Choroid plexus epithelial cell (primary cell): ENCODE results near the gene ZC2HC1B.
"Not testable (repeated sequence)": the region's sequence is repeated elsewhere in the genome, so short reads cannot be mapped to it uniquely, and the experiment has no call there.

Experiments
- DNase-seq: peaks from one replicate; pipeline ENCODE4 v3.0.0-alpha.2; 2010; ENCODE audit warnings: low read depth
- H3K4me3 ChIP-seq: 2 replicates; pipeline ENCODE4 v1.5.1; 2011; ENCODE audit warnings: low read depth, mild to moderate bottlenecking, control low read depth, low read length, moderate library complexity
- TF ChIP-seq, protein P1 (sequence below): conservative IDR thresholded peaks from 2 replicates; pipeline ENCODE4 v1.5.1; 2011; ENCODE audit warnings: low read depth, mild to moderate bottlenecking, control low read depth, inconsistent platforms, low read length, moderate library complexity

Gene ZC2HC1B

DNA sequence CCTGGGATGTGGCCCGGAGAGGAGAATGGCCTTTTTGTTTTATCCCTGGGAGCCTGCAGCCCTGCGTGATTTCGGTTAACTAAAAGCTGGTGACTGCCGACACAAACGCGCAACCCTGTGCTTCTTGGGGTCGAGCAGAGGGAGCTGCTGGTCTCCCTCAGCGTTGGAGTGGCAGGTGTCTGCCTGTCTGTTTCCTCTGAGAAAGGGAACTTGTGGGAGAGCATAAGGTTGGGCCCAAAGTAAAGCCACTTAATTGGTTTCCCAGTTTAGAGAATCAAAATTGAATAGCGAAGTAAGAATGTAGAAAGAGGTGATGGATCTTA, 20.6 kb upstream of the ZC2HC1B start:
- peak overlapping the region; percentile 86 for H3K4me3 ChIP-seq
- no peak for DNase-seq
- TF ChIP-seq, protein P1, sequence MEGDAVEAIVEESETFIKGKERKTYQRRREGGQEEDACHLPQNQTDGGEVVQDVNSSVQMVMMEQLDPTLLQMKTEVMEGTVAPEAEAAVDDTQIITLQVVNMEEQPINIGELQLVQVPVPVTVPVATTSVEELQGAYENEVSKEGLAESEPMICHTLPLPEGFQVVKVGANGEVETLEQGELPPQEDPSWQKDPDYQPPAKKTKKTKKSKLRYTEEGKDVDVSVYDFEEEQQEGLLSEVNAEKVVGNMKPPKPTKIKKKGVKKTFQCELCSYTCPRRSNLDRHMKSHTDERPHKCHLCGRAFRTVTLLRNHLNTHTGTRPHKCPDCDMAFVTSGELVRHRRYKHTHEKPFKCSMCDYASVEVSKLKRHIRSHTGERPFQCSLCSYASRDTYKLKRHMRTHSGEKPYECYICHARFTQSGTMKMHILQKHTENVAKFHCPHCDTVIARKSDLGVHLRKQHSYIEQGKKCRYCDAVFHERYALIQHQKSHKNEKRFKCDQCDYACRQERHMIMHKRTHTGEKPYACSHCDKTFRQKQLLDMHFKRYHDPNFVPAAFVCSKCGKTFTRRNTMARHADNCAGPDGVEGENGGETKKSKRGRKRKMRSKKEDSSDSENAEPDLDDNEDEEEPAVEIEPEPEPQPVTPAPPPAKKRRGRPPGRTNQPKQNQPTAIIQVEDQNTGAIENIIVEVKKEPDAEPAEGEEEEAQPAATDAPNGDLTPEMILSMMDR, result no peak

DNA sequence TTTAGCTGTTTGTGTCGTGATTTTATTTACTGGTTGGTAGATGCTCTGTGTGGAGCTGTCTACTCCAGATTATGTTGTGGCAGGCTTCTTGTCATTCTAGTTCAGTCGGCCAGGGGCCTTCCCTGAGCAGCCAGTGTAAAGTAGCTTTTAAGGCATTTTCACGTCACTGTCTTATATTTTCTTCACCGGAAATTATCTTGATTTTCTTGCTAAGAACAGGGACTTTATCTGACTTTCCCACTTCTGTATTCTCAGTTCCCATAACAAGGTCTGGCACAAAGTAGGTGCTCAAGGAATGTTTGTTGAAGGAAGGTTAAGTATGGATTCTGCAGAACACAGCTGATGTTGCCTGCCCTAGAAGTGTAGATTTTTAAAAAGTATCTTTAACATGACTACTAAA, 20.3 kb upstream of the ZC2HC1B start:
- H3K4me3 ChIP-seq, result peak overlapping the region; percentile 86
- peak; percentile 26 for DNase-seq
- TF ChIP-seq, protein P1, result peak; percentile 7

DNA sequence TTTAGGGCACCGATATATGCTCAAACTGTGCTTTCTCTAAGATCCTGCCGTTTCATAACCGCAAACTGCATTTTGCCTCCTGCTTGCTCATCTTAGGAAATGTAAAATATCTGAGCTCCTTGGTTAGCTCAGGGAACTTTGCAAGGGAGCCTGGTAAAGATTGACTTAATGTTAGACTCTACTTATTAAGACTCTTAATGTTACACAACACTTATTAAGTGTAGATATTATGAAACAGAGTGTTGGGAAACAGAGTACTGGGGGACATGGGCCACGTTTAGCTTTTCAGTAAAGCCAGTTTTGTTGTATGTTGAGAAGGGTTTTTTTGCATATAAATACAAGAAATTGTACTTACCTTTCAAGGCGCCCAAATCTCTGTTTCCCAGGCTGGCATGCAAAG, 19.2 kb upstream of the ZC2HC1B start:
- no peak overlapping the region for H3K4me3 ChIP-seq
- TF ChIP-seq, protein P1, result no peak
- DNase-seq, result no peak

DNA sequence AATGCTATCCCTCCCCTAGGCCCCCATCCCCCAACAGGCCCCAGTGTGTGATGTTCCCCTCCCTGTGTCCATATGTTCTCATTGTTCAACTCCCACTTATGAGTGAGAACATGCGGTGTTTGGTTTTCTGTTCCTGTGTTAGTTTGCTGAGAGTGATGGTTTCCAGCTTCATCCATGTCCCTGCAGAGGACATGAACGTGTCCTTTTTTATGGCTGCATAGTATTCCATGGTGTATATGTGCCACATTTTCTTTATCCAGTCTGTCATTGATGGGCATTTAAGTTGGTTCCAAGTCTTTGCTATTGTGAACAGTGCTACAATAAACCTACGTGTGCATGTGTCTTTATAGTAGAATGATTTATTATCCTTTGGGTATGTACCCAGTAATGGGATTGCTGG, 12.6 kb upstream of the ZC2HC1B start:
- H3K4me3 ChIP-seq, DNase-seq: not testable (repeated sequence)

DNA sequence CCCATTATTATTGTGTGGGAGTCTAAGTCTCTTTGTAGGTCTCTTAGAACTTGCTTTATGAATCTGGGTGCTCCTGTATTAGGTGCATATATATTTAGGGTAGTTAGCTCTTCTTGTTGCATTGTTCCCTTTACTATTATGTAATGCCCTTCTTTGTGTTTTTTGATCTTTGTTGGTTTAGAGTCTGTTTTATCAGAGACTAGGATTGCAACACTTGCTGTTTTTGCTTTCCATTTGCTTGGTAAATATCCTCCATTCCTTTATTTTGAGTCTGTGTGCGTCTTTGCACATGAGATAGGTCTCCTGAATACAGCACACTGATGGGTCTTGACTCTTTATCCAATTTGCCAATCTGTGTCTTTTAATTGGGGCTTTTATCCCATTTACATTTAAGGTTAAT, 9.2 kb upstream of the ZC2HC1B start:
- not testable (repeated sequence) for H3K4me3 ChIP-seq, DNase-seq

DNA sequence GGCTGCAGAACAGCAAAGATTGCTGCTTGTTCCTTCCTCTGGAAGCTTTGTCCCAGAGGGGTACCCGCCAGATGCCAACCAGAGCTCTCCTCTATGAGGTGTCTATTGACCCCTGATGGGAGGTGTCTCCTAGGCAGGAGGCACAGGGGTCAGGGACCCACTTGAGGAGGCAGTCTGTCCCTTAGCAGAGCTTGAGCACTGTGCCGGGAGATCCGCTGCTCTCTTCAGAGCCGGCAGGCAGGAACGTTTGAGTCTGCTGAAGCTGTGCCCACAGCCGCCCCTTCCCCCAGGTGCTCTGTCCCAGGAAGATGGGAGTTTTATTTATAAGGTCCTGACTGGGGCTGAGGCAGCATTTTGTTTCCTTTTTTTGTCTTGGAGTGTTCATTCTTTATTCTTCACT, 7.5 kb upstream of the ZC2HC1B start:
- not testable (repeated sequence) for DNase-seq, H3K4me3 ChIP-seq

DNA sequence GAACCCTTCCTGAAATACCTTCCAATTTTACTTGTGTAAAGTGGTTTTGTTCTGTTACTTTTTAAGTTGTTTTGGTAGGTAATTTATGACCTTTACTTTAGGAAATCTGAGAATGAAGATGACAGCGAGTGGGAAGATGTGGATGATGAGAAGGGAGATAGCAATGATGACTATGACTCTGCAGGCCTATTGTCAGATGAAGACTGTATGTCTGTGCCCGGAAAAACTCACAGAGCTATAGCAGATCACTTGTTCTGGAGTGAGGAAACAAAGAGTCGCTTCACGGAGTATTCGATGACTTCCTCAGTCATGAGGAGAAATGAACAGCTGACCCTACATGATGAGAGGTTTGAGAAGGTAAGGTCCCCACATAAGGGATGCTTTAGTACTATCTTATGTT, 6.6 kb upstream of the ZC2HC1B start:
- no peak for DNase-seq
- TF ChIP-seq, protein P1, result no peak
- H3K4me3 ChIP-seq, result no peak overlapping the region

DNA sequence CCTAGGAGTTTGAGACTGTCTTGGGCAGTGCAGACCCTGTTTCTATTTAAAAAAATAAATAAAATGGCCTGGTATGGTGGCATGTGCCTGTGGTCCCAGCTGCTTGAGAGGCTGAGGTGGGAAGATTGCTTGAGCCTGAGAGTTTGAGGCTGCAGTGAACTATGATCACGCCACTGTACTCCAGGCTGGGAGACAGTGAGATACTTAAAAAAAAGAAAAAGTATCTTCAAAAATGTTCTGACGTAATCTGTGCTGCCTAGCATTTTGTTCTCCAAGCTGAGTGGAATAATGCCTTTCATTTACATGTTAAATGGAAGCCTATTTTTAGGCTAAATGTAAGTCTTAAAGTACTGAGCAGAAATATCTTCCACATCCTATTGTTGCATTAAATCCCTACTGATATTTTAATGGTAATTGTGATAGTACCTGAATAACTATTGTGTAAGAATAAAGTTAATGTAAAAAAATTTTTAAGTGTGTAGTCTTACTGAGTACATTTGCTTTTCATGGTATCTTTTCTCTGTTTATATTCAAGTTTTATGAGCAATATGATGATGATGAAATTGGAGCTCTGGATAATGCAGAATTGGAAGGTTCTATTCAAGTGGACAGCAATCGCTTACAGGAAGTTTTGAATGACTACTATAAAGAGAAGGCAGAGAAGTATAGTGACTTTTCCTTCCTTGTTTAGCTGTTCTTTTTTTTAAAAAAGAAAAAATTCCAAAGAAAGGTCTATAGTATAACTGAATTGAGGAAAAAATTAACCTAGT, 4.2 kb upstream of the ZC2HC1B start:
- no peak for DNase-seq
- TF ChIP-seq, protein P1, result no peak
- H3K4me3 ChIP-seq, result no peak overlapping the region

DNA sequence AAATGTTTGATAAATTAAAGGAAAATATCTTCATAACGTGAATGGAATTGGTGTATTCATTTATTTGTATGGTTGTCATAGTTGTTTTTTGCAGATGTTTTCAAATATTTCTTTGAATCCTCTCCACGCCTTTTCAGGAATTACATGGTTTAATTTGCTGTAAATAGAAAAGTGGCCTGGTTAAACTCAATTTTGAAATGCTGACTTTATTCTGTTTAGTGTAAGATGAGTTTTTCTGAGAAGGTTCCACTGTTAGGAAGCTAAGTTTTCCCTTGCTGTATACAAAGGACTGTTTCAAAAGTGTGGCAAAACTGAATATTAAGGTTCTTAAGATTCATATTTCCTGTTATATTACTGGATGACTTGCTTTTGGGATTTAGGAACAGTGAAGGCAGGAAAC, 503 bp upstream of the ZC2HC1B start:
- TF ChIP-seq, protein P1, result no peak

More for the DNA sequence above, 503 bp upstream of the ZC2HC1B start:
- no peak for DNase-seq
- no peak overlapping the region for H3K4me3 ChIP-seq
